ENCODE results near the gene CISTR.
"Not testable (repeated sequence)": the region's sequence is repeated elsewhere in the genome, so short reads cannot be mapped to it uniquely, and the experiment has no call there.

Gene CISTR

GRCh38 chr12:53779679-53780078 is 27.9 kb upstream of the CISTR start:
- H3K4me3 ChIP-seq (ENCODE audit: low read length in 2 of 2); H2BK5ac ChIP-seq (ENCODE audit: low read length); DNase-seq (ENCODE audit: low spot score); H2BK120ac ChIP-seq (ENCODE audit: low read depth, low read length); H2BK12ac ChIP-seq (ENCODE audit: low read length); H3K4ac ChIP-seq (ENCODE audit: low read length); H3K27ac ChIP-seq (replicated peaks; ENCODE audit: low read length); H3K36me3 ChIP-seq (replicated peaks in 1 of 2; ENCODE audit: control insufficient read depth in 2 of 2, insufficient read depth in 2 of 2, low read length in 2 of 2); H2AK5ac ChIP-seq (ENCODE audit: low read depth, low read length); H3K4me2 ChIP-seq (ENCODE audit: insufficient read depth, low read length, poor library complexity, severe bottlenecking); H2BK15ac ChIP-seq (ENCODE audit: low read length); H4K91ac ChIP-seq (ENCODE audit: low read depth, low read length, poor library complexity); H3K18ac ChIP-seq (ENCODE audit: low read length); H3K9ac ChIP-seq (ENCODE audit: low read depth, low read length, poor library complexity); H4K8ac ChIP-seq (ENCODE audit: low read depth, low read length); H2AFZ ChIP-seq (ENCODE audit: low read length); H3K79me1 ChIP-seq (ENCODE audit: low read depth, low read length); H3K14ac ChIP-seq (ENCODE audit: low read length); H3K4me1 ChIP-seq (ENCODE audit: control insufficient read depth in 2 of 2, insufficient read depth in 1 of 2, low read depth in 1 of 2, low read length in 2 of 2); H3K9me3 ChIP-seq (replicated peaks in 1 of 2; ENCODE audit: control insufficient read depth in 2 of 2, insufficient read depth in 1 of 2, low read depth in 1 of 2, low read length in 2 of 2); H3K23ac ChIP-seq (ENCODE audit: low read depth, low read length, poor library complexity): not testable (repeated sequence)
- no CpG with 5 or more reads among the region's 7 CpGs for WGBS, 2 donors (ENCODE audit: extremely low coverage in 2 of 2, insufficient read length in 2 of 2, insufficient replicate concordance in 1 of 2)
- peaks cover 0 to 60% (median 0%) of the 10 kb centered on the region in 3 experiments for H3K27me3 ChIP-seq (ENCODE audit: control insufficient read depth in 3 of 3, insufficient read depth in 3 of 3, low read depth in 1 of 3, low read length in 3 of 3)

DNA sequence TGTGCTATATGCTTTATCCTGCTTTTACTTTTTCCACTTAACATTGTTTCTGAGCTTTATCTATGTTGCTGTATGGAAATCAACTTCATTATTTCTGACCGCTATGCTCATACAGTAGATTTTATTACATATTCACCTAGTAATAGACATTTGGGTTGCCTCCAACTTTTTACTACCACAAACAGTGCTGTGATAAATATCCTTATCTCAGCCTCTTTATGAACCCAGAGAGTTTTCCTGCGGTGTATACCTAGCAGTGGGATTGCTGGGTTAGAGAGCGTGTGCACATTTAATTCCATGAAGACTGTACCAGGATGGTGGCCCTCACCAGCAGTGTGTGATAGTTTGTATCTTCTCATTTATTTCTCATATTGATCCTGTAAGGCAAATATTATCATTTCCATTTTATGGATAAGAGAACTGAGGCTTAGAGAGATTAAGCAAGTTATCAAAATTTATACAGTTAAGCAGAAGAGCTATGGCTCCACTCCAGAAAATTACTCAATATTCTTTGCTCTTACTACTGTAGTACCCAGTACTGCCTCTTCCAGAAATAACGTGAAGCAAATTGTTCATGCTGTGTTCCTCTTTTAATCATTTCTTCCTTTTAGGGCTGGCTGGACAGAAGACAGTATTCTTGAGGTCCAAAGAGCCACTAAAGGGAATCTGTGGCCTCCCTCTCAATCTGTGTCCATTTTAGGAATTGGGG is 26.3 kb upstream of the CISTR start:
- H2BK12ac ChIP-seq (ENCODE audit: low read length) = no peak overlapping the region
- H3K18ac ChIP-seq (ENCODE audit: low read length) = no peak overlapping the region
- no peak overlapping the region for H2BK15ac ChIP-seq (ENCODE audit: low read length)
- H2AK5ac ChIP-seq (ENCODE audit: low read depth, low read length) = no peak overlapping the region
- no peak overlapping the region for H2BK5ac ChIP-seq (ENCODE audit: low read length)
- H3K4me3 ChIP-seq (ENCODE audit: low read length in 2 of 2) = no peak overlapping the region
- H3K23ac ChIP-seq (ENCODE audit: low read depth, low read length, poor library complexity) = no peak overlapping the region
- no peak overlapping the region for H3K9ac ChIP-seq (ENCODE audit: low read depth, low read length, poor library complexity)
- peaks cover 0 to 56% (median 0%) of the 10 kb centered on the region in 3 experiments for H3K27me3 ChIP-seq (ENCODE audit: control insufficient read depth in 3 of 3, insufficient read depth in 3 of 3, low read depth in 1 of 3, low read length in 3 of 3)
- H3K9me3 ChIP-seq (replicated peaks in 1 of 2; ENCODE audit: control insufficient read depth in 2 of 2, insufficient read depth in 1 of 2, low read depth in 1 of 2, low read length in 2 of 2) = no peaks in the 10 kb centered on the region
- no peak overlapping the region for H3K4me2 ChIP-seq (ENCODE audit: insufficient read depth, low read length, poor library complexity, severe bottlenecking)
- H4K91ac ChIP-seq (ENCODE audit: low read depth, low read length, poor library complexity) = no peak overlapping the region
- no peaks in the 10 kb centered on the region for H3K36me3 ChIP-seq (replicated peaks in 1 of 2; ENCODE audit: control insufficient read depth in 2 of 2, insufficient read depth in 2 of 2, low read length in 2 of 2)
- no peak overlapping the region for H4K8ac ChIP-seq (ENCODE audit: low read depth, low read length)
- no peak overlapping the region for H2BK120ac ChIP-seq (ENCODE audit: low read depth, low read length)
- H3K27ac ChIP-seq (replicated peaks; ENCODE audit: low read length) = no peak overlapping the region
- H2AFZ ChIP-seq (ENCODE audit: low read length) = no peak overlapping the region
- no peak overlapping the region for H3K14ac ChIP-seq (ENCODE audit: low read length)
- WGBS, 2 donors (ENCODE audit: extremely low coverage in 2 of 2, insufficient read length in 2 of 2, insufficient replicate concordance in 1 of 2) = no CpG with 5 or more reads among the region's 4 CpGs
- no peak for DNase-seq (ENCODE audit: low spot score)
- peaks cover 0 to 1% of the 10 kb centered on the region in 2 donors for H3K4me1 ChIP-seq (ENCODE audit: control insufficient read depth in 2 of 2, insufficient read depth in 1 of 2, low read depth in 1 of 2, low read length in 2 of 2)
- no peak overlapping the region for H3K4ac ChIP-seq (ENCODE audit: low read length)
- no peaks in the 10 kb centered on the region for H3K79me1 ChIP-seq (ENCODE audit: low read depth, low read length)

GRCh38 chr12:53777412-53777811 is 25.6 kb upstream of the CISTR start:
- Histone ChIP-seq H2BK12ac (ENCODE audit: low read length) (no peak overlapping the region), H3K9ac (ENCODE audit: low read depth, low read length, poor library complexity) (no peak overlapping the region), H3K4me2 (ENCODE audit: insufficient read depth, low read length, poor library complexity, severe bottlenecking) (no peak overlapping the region), H3K18ac (ENCODE audit: low read length) (no peak overlapping the region), H2BK5ac (ENCODE audit: low read length) (no peak overlapping the region), H4K8ac (ENCODE audit: low read depth, low read length) (no peak overlapping the region), H3K23ac (ENCODE audit: low read depth, low read length, poor library complexity) (no peak overlapping the region), H3K27me3 (ENCODE audit: control insufficient read depth in 3 of 3, insufficient read depth in 3 of 3, low read depth in 1 of 3, low read length in 3 of 3) (peaks cover 0 to 56% (median 0%) of the 10 kb centered on the region in 3 experiments), H2AK5ac (ENCODE audit: low read depth, low read length) (no peak overlapping the region), H2BK15ac (ENCODE audit: low read length) (no peak overlapping the region), H2BK120ac (ENCODE audit: low read depth, low read length) (no peak overlapping the region), H3K79me1 (ENCODE audit: low read depth, low read length) (no peaks in the 10 kb centered on the region), H3K4me1 (ENCODE audit: control insufficient read depth in 2 of 2, insufficient read depth in 1 of 2, low read depth in 1 of 2, low read length in 2 of 2) (peaks cover 0 to 1% of the 10 kb centered on the region in 2 donors), H3K4me3 (ENCODE audit: low read length in 2 of 2) (no peak overlapping the region), H3K14ac (ENCODE audit: low read length) (no peak overlapping the region), H3K9me3 (replicated peaks in 1 of 2; ENCODE audit: control insufficient read depth in 2 of 2, insufficient read depth in 1 of 2, low read depth in 1 of 2, low read length in 2 of 2) (no peaks in the 10 kb centered on the region), H3K27ac (replicated peaks; ENCODE audit: low read length) (no peak overlapping the region), H2AFZ (ENCODE audit: low read length) (no peak overlapping the region), H3K36me3 (replicated peaks in 1 of 2; ENCODE audit: control insufficient read depth in 2 of 2, insufficient read depth in 2 of 2, low read length in 2 of 2) (no peaks in the 10 kb centered on the region), H4K91ac (ENCODE audit: low read depth, low read length, poor library complexity) (no peak overlapping the region), H3K4ac (ENCODE audit: low read length) (no peak overlapping the region)
- DNase-seq (ENCODE audit: low spot score) = no peak
- WGBS, 2 donors (ENCODE audit: extremely low coverage in 2 of 2, insufficient read length in 2 of 2, insufficient replicate concordance in 1 of 2) = no CpG with 5 or more reads among the region's 2 CpGs

GRCh38 chr12:53776872-53777271 is 25.1 kb upstream of the CISTR start:
- peaks cover 0 to 61% (median 0%) of the 10 kb centered on the region in 3 experiments for H3K27me3 ChIP-seq (ENCODE audit: control insufficient read depth in 3 of 3, insufficient read depth in 3 of 3, low read depth in 1 of 3, low read length in 3 of 3)
- no peaks in the 10 kb centered on the region for H3K36me3 ChIP-seq (replicated peaks in 1 of 2; ENCODE audit: control insufficient read depth in 2 of 2, insufficient read depth in 2 of 2, low read length in 2 of 2)
- no peak overlapping the region for H3K4me2 ChIP-seq (ENCODE audit: insufficient read depth, low read length, poor library complexity, severe bottlenecking)
- no peak overlapping the region for H2BK12ac ChIP-seq (ENCODE audit: low read length)
- H4K91ac ChIP-seq (ENCODE audit: low read depth, low read length, poor library complexity) = no peak overlapping the region
- H3K27ac ChIP-seq (replicated peaks; ENCODE audit: low read length) = no peak overlapping the region
- no peak overlapping the region for H3K14ac ChIP-seq (ENCODE audit: low read length)
- no peak overlapping the region for H2AK5ac ChIP-seq (ENCODE audit: low read depth, low read length)
- no peak overlapping the region for H3K23ac ChIP-seq (ENCODE audit: low read depth, low read length, poor library complexity)
- no peak overlapping the region for H2AFZ ChIP-seq (ENCODE audit: low read length)
- H2BK120ac ChIP-seq (ENCODE audit: low read depth, low read length) = no peak overlapping the region
- DNase-seq (ENCODE audit: low spot score) = no peak
- no peak overlapping the region for H2BK5ac ChIP-seq (ENCODE audit: low read length)
- WGBS, 2 donors (ENCODE audit: extremely low coverage in 2 of 2, insufficient read length in 2 of 2, insufficient replicate concordance in 1 of 2) = no CpG with 5 or more reads among the region's 1 CpG
- H2BK15ac ChIP-seq (ENCODE audit: low read length) = no peak overlapping the region
- no peaks in the 10 kb centered on the region for H3K79me1 ChIP-seq (ENCODE audit: low read depth, low read length)
- H3K4ac ChIP-seq (ENCODE audit: low read length) = no peak overlapping the region
- H4K8ac ChIP-seq (ENCODE audit: low read depth, low read length) = no peak overlapping the region
- H3K4me3 ChIP-seq (ENCODE audit: low read length in 2 of 2) = no peak overlapping the region
- no peak overlapping the region for H3K9ac ChIP-seq (ENCODE audit: low read depth, low read length, poor library complexity)
- no peak overlapping the region for H3K18ac ChIP-seq (ENCODE audit: low read length)
- peaks cover 0 to 1% of the 10 kb centered on the region in 2 donors for H3K4me1 ChIP-seq (ENCODE audit: control insufficient read depth in 2 of 2, insufficient read depth in 1 of 2, low read depth in 1 of 2, low read length in 2 of 2)
- H3K9me3 ChIP-seq (replicated peaks in 1 of 2; ENCODE audit: control insufficient read depth in 2 of 2, insufficient read depth in 1 of 2, low read depth in 1 of 2, low read length in 2 of 2) = no peaks in the 10 kb centered on the region

Data from neuronal stem cell (in vitro differentiated cells).